HepG2 (cell line): ENCODE measurements around the gene ANXA5. TPM values are rescaled to one million over a fixed set of nuclear protein-coding genes. Genes with fewer than 3 reads are reported as not detected.

ENCODE experiments used
- CREB3 ChIP-seq: sonication (generic); formaldehyde crosslinking; IDR thresholded peaks from 2 replicates; pipeline ENCODE4 v1.5.0; 2020; ENCODE audit warnings: missing genetic modification reagents
- E2F2 ChIP-seq: sonication (generic); formaldehyde crosslinking; IDR thresholded peaks from 2 replicates; pipeline ENCODE4 v1.4.0; 2020; ENCODE audit warnings: missing genetic modification reagents, borderline replicate concordance
- ETV6 ChIP-seq: sonication (generic); formaldehyde crosslinking; conservative IDR thresholded peaks from 2 replicates; pipeline ENCODE4 v1.4.0; 2020; ENCODE audit warnings: missing genetic modification reagents
- FIP1L1 ChIP-seq: fragments of 200-400 bp; formaldehyde crosslinking; IDR thresholded peaks from 2 replicates; pipeline ENCODE4 v1.6.1; 2018; ENCODE audit warnings: low read depth, mild to moderate bottlenecking, low read length, moderate library complexity, borderline replicate concordance; ENCODE audit not compliant: insufficient read depth
- FOXK2 ChIP-seq: fragments of 450-650 bp; IDR thresholded peaks from 2 replicates; pipeline ENCODE4 v1.6.1; 2016
- JUNB ChIP-seq: sonication (generic); formaldehyde crosslinking; IDR thresholded peaks from 2 replicates; pipeline ENCODE4 v1.8.0; 2022; ENCODE audit warnings: missing genetic modification reagents, mild to moderate bottlenecking, borderline replicate concordance
- JUND ChIP-seq: sonication (generic); formaldehyde crosslinking; IDR thresholded peaks from 2 replicates; pipeline ENCODE4 v1.8.0; 2022; ENCODE audit warnings: mild to moderate bottlenecking, missing genetic modification reagents
- MIXL1 ChIP-seq: IDR thresholded peaks from 2 replicates; pipeline ENCODE4 v1.6.1; 2016
- MTA3 ChIP-seq: sonication (generic); formaldehyde crosslinking; IDR thresholded peaks from 2 replicates; pipeline ENCODE4 v1.4.0; 2020; ENCODE audit warnings: missing genetic modification reagents
- NFYC ChIP-seq: IDR thresholded peaks from 2 replicates; pipeline ENCODE4 v1.6.1; 2016; ENCODE audit warnings: missing genetic modification reagents, missing compliant biosample characterization
- PAX8 ChIP-seq: sonication (generic); formaldehyde crosslinking; IDR thresholded peaks from 2 replicates; pipeline ENCODE4 v1.8.0; 2022; ENCODE audit warnings: mild to moderate bottlenecking, missing genetic modification reagents, borderline replicate concordance
- PRMT3 ChIP-seq: sonication (generic); formaldehyde crosslinking; IDR thresholded peaks from 2 replicates; pipeline ENCODE4 v1.8.1; 2022; ENCODE audit warnings: low read depth, mild to moderate bottlenecking, moderate library complexity, missing genetic modification reagents, borderline replicate concordance
- RFX1 ChIP-seq: fragments of 450-650 bp; IDR thresholded peaks from 2 replicates; pipeline ENCODE4 v1.6.1; 2017
- SP2 ChIP-seq: sonication (generic); formaldehyde crosslinking; IDR thresholded peaks from 2 replicates; pipeline ENCODE4 v1.5.1; 2020; ENCODE audit warnings: mild to moderate bottlenecking, missing genetic modification reagents
- STAG1 ChIP-seq: sonication (generic); formaldehyde crosslinking; IDR thresholded peaks from 2 replicates; pipeline ENCODE4 v1.4.0; 2020; ENCODE audit warnings: missing genetic modification reagents
- TBP ChIP-seq: sonication (generic); formaldehyde crosslinking; IDR thresholded peaks from 2 replicates; pipeline ENCODE4 v1.5.0; 2020; ENCODE audit warnings: missing genetic modification reagents
- TCF7L2 ChIP-seq: IDR thresholded peaks from 2 replicates; pipeline ENCODE4 v1.6.1; 2011; ENCODE audit warnings: mild to moderate bottlenecking, low read depth, low read length, moderate library complexity
- THAP9 ChIP-seq: sonication (generic); formaldehyde crosslinking; IDR thresholded peaks from 2 replicates; pipeline ENCODE4; 2020; ENCODE audit warnings: missing genetic modification reagents, mild to moderate bottlenecking, borderline replicate concordance
- XBP1 ChIP-seq: sonication (generic); formaldehyde crosslinking; IDR thresholded peaks from 2 replicates; pipeline ENCODE4 v1.5.0; 2020; ENCODE audit warnings: missing genetic modification reagents
- ZKSCAN5 ChIP-seq: sonication (generic); formaldehyde crosslinking; IDR thresholded peaks from 2 replicates; pipeline ENCODE4 v1.5.1; 2020; ENCODE audit warnings: mild to moderate bottlenecking, missing genetic modification reagents
- ZNF460 ChIP-seq: sonication (generic); formaldehyde crosslinking; IDR thresholded peaks from 2 replicates; pipeline ENCODE4 v1.5.1; 2020; ENCODE audit warnings: missing genetic modification reagents, mild to moderate bottlenecking, borderline replicate concordance
- ZNF773 ChIP-seq: sonication (generic); formaldehyde crosslinking; IDR thresholded peaks from 2 replicates; pipeline ENCODE4 v1.4.0; 2020; ENCODE audit warnings: missing genetic modification reagents, borderline replicate concordance
- ZNF777 ChIP-seq: sonication (generic); formaldehyde crosslinking; IDR thresholded peaks from 2 replicates; pipeline ENCODE4 v1.4.0; 2020; ENCODE audit warnings: missing genetic modification reagents
- ZNF790 ChIP-seq: sonication (generic); formaldehyde crosslinking; IDR thresholded peaks from 2 replicates; pipeline ENCODE4 v1.8.0; 2022; ENCODE audit warnings: missing genetic modification reagents, mild to moderate bottlenecking, borderline replicate concordance
- ZNF878 ChIP-seq: sonication (generic); formaldehyde crosslinking; IDR thresholded peaks from 2 replicates; pipeline ENCODE4 v1.8.1; 2023; ENCODE audit warnings: mild to moderate bottlenecking, missing genetic modification reagents, moderate library complexity
- ZSCAN30 ChIP-seq: sonication (generic); formaldehyde crosslinking; IDR thresholded peaks from 2 replicates; pipeline ENCODE4 v1.5.0; 2020; ENCODE audit warnings: mild to moderate bottlenecking, missing genetic modification reagents
- polyA plus RNA-seq, 8 experiments: library from polyadenylated mRNA; depleted of rRNA in 3 of 8; stranded (reverse) in 7 of 8; unstranded in 1 of 8; fragments of >200 nt; fragmentation: Illumina TruSeq in 4 of 8; extraction: Trizol in 4 of 8; gene quantifications; 2 replicates each; pipeline versions ENCODE4 v1.2.1 to v1.2.3, GENCODE V29; 2011 to 2016; ENCODE audit warnings: low read depth in 4 of 8, missing spikeins in 1 of 8, mixed read lengths in 1 of 8; ENCODE audit not compliant: insufficient read depth in 1 of 8
- total RNA-seq, 5 experiments: library from RNA; depleted of rRNA; stranded (reverse); fragments of >200 nt; fragmentation: Illumina TruSeq; extraction: Trizol; gene quantifications; 2 replicates each; pipeline ENCODE4 v1.2.3, GENCODE V29; 2016; ENCODE audit warnings: low read depth in 1 of 5

The ANXA5 gene
- total and polyA plus RNA-seq, 2 of the 13 experiments (the other 11 are each of a cell fraction or from before 2014, with no cell fraction given): 209 to 342 TPM

- TF ChIP-seq THAP9 (CRISPR knock-in tag) (peak; percentile 21; the same call in 1 of the 2 replicates), ETV6 (CRISPR knock-in tag) (no peak; the same call in 1 of the 2 replicates), RFX1 (no peak), FOXK2 (no peak), ZNF878 (no peak), ZNF460 (CRISPR knock-in tag) (no peak), NFYC (CRISPR knock-in tag) (no peak), MIXL1 (CRISPR knock-in tag) (no peak), JUNB (no peak), CREB3 (CRISPR knock-in tag) (no peak), ZKSCAN5 (no peak), ZNF773 (CRISPR knock-in tag) (peak; percentile 9; the same call in 1 of the 2 replicates), JUND (no peak), PAX8 (0 out of 2 replicates have a peak, but pooled peaks have one; percentile 33), ZNF777 (CRISPR knock-in tag) (peak; percentile 87), TCF7L2 (no peak), E2F2 (CRISPR knock-in tag) (no peak), ZNF790 (no peak), STAG1 (CRISPR knock-in tag) (0 out of 2 replicates have a peak, but pooled peaks have one; percentile 11), SP2 (CRISPR knock-in tag) (0 out of 2 replicates have a peak, but pooled peaks have one; percentile 22), FIP1L1 (no peak), MTA3 (CRISPR knock-in tag) (no peak), TBP (CRISPR knock-in tag) (no peak), PRMT3 (CRISPR knock-in tag) (no peak), ZSCAN30 (no peak), XBP1 (CRISPR knock-in tag) (no peak)
These were observed at the start of gene ANXA5 (continued) for GRCh38 chr4:121696581-121697461.
